ENCODE data around the gene MMP12. TPM values are rescaled to one million over a fixed set of nuclear protein-coding genes. Genes with fewer than 3 reads are reported as not detected.

Gene MMP12
- total and polyA plus RNA-seq, 2 experiments from 2014 or later: not detected

GRCh38 chr11:102920118-102920684 is 45.4 kb upstream of the MMP12 start:
- Histone ChIP-seq H3K4me3 (no peak overlapping the region), H3K9me2 (ENCODE audit: insufficient read depth) (no peaks in the 10 kb centered on the region), H2AFZ (no peak overlapping the region), H3K27ac (ENCODE audit: low read depth) (no peak overlapping the region), H3F3A (replicated peaks; ENCODE audit: low read depth) (no peaks in the 10 kb centered on the region), H3K4me1 (ENCODE audit: insufficient read depth) (no peaks in the 10 kb centered on the region), H3K4me2 (no peak overlapping the region), H3K79me2 (replicated peaks; ENCODE audit: insufficient read depth) (no peaks in the 10 kb centered on the region), H3K36me3 (ENCODE audit: insufficient read depth) (no peaks in the 10 kb centered on the region), H3K27me3 (ENCODE audit: insufficient read depth) (no peaks in the 10 kb centered on the region), H4K20me1 (replicated peaks; ENCODE audit: insufficient read depth) (no peaks in the 10 kb centered on the region)
- no peak for DNase-seq (ENCODE audit: low spot score)
- no peak for ATAC-seq
- Mint-ChIP-seq H3K27ac (no peak overlapping the region), H3K36me3 (ENCODE audit: low read depth) (no peaks in the 10 kb centered on the region), H3K4me1 (no peaks in the 10 kb centered on the region), H3K9me3 (no peaks in the 10 kb centered on the region), H3K4me3 (no peak overlapping the region), H3K27me3 (ENCODE audit: insufficient read depth, low read depth, poor library complexity) (no peaks in the 10 kb centered on the region)
- TF ChIP-seq STAT1 (IDR thresholded peaks at IDR 0.05; ENCODE audit: unreplicated experiment): no peak
- TF ChIP-seq ETS1 (IDR thresholded peaks at IDR 0.05): no peak
- no peak for TF ChIP-seq ZNF462 (CRISPR knock-in tag; IDR thresholded peaks at IDR 0.05)
- TF ChIP-seq JUNB (IDR thresholded peaks at IDR 0.05; ENCODE audit: unreplicated experiment): no peak
- no peak for TF ChIP-seq NANOG (IDR thresholded peaks at IDR 0.05; ENCODE audit: borderline replicate concordance)
- no peak for TF ChIP-seq CREB1 (CRISPR knock-in tag; IDR thresholded peaks at IDR 0.05; ENCODE audit: low read depth)
